Measurements from ENCODE around the gene SNRNP40.

GRCh38 chr1:31273619-31274018 is 23.0 kb downstream of the SNRNP40 start:
- TF ChIP-seq CTCF (IDR thresholded peaks at IDR 0.05; ENCODE audit: low read depth, low read length, missing input control) (no peak), FOXA1 (IDR thresholded peaks at IDR 0.05) (no peak), TAF1 (conservative IDR thresholded peaks at IDR 0.05) (no peak)
